Kasumi-1 (cell line): ENCODE results near the gene NCAM1.
"Not testable (repeated sequence)": the region's sequence is repeated elsewhere in the genome, so short reads cannot be mapped to it uniquely, and the experiment has no call there.

Source experiments
- DNase-seq, 2 experiments: peaks; one replicate each; lab custom pipeline; 2025; lab: John Stamatoyannopoulos, UW

Gene NCAM1

GRCh38 chr11:112961146-112961668 lies at the start of gene NCAM1:
Gene NCAM1, plus strand, starts transcription at chr11:112961420.
- peak; percentile 29 to 57 for DNase-seq

DNA sequence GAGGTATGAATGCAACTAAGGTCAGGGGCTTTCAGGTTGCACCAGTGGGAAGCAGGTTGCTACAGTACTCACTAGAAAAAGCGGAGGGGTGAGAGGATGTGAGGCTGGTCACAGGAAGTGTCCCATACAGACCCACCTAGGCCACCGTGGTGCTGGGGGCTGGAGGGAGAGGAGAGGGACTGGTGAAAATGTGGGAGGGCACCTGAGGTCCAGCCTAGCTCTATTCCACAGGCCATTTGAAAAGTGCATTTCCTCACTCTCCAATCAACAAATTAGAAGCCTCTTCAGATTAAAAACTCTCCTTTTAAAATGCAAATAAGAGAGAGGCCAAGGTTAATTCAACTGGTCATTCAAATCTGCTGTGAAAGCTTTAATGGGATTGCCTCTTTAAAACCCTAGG lies 38.6 kb upstream of the NCAM1 start:
- DNase-seq, result no peak

GRCh38 chr11:112924836-112925235 lies 36.4 kb upstream of the NCAM1 start:
- DNase-seq, result not testable (repeated sequence)

DNA sequence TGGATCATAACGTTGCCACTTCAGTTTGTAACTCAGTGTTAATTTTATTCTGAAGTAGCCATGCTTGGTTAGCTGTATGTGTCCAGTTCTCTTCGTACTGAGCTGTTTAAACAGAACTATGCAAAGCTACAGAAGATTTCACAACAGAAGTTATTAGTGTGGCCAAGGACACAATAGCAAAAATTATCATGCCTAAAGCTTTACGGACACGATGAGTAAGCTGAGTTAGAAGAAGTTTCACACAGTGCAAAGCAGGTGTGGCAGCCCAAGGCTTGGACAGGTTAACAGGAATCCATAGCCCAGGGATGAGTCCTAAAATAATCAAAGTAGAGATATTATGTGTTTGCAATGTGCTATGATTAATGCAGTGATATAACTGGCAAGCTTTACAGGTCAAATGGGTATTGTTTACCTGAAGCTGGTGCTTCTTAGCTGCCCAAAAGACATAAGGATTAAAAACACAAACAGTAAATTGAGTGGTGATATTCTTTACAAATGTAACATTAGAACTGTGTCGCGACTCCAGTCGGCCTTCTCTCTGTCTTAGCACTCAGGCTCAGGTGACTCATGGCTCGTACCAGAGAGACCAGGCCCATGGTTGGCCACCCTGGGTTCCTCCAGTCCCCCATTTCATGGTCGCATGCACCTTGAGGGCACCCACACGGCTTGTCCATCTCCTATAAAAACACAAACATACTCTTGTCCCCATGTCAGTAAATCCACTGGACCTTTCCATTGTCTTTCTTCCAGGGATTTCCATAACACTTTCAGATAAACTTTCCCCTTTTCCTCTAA lies 35.5 kb upstream of the NCAM1 start:
- DNase-seq, result no peak

DNA sequence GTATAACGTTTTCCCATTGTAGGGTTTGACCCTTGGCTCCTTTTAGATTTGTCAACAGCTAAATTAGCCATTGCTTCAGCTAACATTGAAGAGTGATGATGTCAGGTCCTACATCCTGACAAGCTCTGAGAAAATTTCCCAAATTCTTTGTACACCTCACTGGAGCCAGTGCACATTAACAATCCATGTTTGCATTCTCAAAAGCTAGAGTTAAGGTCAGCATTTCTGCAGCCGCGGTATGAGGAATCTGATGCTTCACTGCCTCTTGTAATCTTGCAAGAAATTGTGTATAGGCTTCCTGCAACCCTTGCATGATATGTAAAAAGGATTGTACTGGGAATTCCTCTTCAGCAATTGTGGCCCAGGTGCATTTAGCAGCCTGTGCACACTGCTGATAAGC lies 33.1 kb upstream of the NCAM1 start:
- no peak for DNase-seq

DNA sequence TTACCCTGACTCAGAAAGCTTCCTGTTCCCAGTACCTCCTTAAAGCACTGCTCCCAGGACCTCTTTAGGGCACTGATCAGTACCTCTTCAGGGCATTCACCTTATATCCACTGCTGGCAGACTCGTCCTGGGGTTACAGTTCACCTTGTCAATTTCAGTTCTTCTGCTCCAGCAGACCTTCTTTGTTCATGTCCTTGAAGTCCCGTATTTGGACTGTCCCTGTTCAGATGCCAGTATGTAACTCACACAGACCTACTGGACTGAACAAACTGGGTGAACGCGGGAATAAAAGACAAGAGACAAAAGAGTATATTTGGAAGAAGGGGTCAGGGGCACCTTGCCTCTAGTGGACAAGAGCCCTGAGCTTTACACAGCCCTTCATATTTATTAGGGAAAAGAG lies 31.8 kb upstream of the NCAM1 start:
- no peak for DNase-seq

DNA sequence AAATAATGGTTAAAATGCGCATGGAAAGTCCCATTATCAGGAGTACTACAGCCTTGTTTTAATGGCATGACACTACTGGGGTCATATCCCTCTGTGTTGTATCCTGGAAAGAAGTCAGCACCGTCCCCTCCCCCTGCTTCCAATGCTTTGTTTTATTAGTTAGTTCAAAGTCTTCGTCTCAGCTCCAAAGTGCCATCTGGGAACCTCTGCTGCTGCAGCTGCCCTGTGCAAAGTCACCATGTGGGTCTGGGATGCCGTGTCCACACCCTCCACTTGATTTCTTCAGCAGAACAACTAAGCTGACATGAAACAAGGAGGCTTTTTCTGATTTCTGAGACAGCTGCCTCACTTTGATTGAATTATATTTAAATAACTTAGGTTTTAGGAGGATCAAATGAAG lies 29.5 kb upstream of the NCAM1 start:
- DNase-seq, result no peak

DNA sequence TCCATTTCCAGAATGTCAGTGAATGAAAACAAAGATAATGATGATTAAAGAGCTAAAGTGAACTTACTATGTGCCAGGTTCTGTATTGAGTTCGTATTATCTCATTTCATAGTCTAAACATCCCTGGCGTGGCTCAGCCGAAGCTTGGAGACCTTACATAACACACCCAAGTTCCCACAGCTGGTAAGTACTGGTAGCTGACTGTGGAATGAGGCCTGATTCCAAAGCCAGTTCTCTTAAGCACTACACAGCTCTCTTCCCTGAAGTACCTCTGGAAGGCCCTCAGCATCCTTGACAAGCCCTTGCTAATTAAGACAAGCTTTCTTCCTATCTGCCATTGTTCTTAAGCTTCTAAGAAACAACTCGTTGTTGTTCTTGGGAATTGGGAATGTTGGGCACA lies 28.6 kb upstream of the NCAM1 start:
- no peak for DNase-seq

DNA sequence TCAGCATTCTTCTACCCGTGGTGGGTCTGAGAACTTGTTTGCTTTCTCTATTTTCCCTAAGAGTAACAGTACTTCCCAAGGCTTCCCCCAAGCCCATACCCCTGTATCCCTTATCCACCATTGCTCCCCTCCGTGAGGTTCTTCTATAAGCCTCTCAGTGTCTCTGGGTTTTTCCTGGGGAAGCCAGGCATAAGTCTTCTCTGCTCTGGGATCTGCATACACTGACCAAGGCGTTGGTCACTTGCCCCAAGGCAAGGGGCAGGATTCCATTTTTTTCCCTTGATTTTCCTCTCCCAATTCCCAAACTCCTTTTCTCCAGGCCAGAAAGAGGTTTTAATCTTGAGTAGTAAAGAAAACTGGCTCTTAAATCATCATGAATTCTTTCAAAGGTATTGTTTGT lies 27.2 kb upstream of the NCAM1 start:
- DNase-seq, result no peak

GRCh38 chr11:112941104-112941503 lies 20.1 kb upstream of the NCAM1 start:
- DNase-seq, result no peak

- no peak for DNase-seq
These were observed 18.1 kb upstream of the NCAM1 start for GRCh38 chr11:112942966-112943643.

GRCh38 chr11:112946866-112947265 lies 14.4 kb upstream of the NCAM1 start:
- DNase-seq, result no peak

DNA sequence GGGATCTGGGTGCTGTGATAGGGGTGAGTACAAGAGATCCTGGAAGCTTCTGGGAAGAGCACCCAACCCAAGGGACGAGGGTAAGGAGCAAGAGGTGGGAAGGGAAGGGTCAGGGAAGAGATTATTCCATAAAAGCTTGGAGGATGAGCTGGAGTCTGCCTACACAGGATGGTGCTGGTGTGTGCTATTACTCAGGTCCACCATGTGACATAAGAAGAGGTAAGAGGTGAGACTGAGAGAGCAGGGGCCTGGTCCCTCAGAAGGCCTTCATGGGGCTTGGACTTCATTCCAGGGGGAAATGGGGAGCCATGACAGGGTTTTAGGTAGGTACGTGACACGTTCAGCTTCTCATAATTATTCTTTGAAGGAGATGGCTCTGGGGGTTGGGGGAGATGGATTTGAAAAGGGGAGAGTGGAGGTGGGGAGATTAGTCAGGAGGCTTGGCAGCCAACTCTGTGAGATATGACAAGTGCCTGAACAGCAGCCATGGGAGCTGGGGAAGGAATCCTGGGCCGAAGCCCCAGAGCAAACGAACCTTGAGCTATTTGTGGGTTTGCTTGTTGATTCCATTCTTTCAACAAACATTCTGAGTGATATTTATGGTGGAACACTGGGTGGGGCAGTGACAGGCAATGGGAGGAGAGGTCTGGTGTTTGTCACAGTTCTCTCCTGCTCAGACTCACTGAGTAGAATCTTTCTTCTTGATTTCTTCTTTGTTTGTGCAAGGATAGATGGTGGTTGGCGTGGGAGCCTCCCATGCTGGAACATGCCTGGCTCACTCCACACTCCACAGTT lies 11.2 kb upstream of the NCAM1 start:
- no peak for DNase-seq

GRCh38 chr11:112958670-112959069 lies 2.5 kb upstream of the NCAM1 start:
- DNase-seq, result no peak

GRCh38 chr11:112961751-112962578 lies 745 bp downstream of the NCAM1 start:
- peak in 1 of 2 experiments; percentile 5 for DNase-seq

GRCh38 chr11:112962579-112963367 lies 1.6 kb downstream of the NCAM1 start:
- no peak for DNase-seq

DNA sequence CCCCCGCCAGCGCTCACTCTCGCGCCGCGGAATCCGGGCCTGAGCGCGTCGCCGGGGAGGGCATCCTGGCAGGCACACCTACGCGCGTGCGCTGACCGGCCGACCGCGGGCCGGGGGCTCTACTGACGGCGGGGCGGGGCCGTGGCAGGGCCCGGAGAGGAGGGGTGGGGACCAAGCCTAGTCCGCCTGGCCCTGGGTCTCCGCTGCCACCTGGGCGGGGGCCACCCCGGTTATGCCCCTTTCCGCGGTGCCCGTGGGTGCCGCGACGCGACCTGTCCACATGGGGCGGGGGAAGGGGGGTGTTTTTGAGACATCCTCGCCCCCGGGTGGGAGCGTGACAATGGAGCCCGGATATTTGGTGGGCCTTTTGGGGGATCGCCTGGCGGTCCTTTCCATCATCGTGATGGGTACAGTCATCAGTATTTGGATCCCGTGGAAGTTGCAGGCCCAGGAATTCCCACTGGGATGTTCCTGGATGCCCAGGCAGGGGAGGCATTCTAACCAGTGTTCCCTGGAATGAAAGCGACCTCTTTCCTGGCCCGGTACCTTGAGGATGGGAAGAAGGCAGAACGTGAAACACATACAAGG lies 2.2 kb downstream of the NCAM1 start:
- DNase-seq, result no peak

DNA sequence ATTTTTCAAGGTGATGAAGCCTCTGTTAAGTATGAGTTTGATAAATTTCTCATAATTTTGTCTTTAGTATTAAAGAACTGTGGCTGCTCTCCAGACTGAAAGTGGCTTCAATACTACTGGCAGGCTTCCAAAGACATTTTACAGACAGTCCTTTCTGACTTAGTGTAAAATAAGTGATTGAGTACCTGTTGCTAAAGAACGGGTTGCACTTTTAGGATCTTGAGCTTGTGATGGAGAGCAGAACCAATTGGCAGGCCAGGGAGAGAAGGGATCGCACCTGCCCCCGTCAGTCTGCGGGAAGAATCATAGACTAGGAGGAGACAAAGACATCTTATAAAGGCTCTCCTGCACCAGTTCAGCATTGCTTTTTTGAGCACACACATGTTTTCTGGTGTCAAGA lies 4.4 kb downstream of the NCAM1 start:
- DNase-seq, result no peak

GRCh38 chr11:112966561-112966960 lies 5.3 kb downstream of the NCAM1 start:
- no peak for DNase-seq

DNA sequence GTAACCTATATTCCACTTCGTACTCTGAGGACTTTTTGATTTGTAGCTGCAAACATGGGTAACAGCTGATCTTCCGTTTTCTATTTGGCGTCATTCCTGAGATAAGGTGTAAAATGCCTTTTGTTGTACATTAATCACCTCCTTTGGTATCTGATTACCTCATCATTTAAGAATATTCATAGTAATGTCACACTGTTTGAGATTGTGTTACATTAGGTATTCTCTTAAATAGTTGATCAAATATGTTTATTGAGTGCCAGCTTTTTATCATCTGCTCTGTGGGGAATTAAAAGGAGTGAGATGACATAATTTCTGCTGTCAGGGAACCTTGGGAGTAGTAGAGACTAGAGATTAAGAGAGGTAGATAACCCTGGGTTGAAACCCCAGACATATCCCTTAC lies 5.9 kb downstream of the NCAM1 start:
- no peak for DNase-seq
